HepG2 (cell line): ENCODE results near the gene NAT14. TPM values are rescaled to one million over a fixed set of nuclear protein-coding genes. Genes with fewer than 3 reads are reported as not detected.

Source experiments
- BCL6 ChIP-seq: IDR thresholded peaks from 2 replicates; pipeline ENCODE4 v1.6.1; 2016; ENCODE audit warnings: missing genetic modification reagents, missing compliant biosample characterization
- DPF2 ChIP-seq: sonication (generic); formaldehyde crosslinking; IDR thresholded peaks from 2 replicates; pipeline ENCODE4 v1.4.0; 2020; ENCODE audit warnings: mild to moderate bottlenecking, low read depth, missing genetic modification reagents, borderline replicate concordance
- GTF2F1 ChIP-seq: fragments of 150-350 bp; IDR thresholded peaks from 2 replicates; pipeline ENCODE4 v1.6.1; 2014; ENCODE audit warnings: low read length
- GTF3A ChIP-seq: sonication (generic); formaldehyde crosslinking; conservative IDR thresholded peaks from 2 replicates; pipeline ENCODE4 v1.4.0; 2020; ENCODE audit warnings: mild to moderate bottlenecking, missing genetic modification reagents
- HNRNPLL ChIP-seq: fragments of 200-400 bp; formaldehyde crosslinking; IDR thresholded peaks from 2 replicates; pipeline ENCODE4 v1.6.1; 2017; ENCODE audit warnings: mild to moderate bottlenecking, low read depth, low read length; ENCODE audit not compliant: poor library complexity, severe bottlenecking
- JDP2 ChIP-seq: sonication (generic); formaldehyde crosslinking; IDR thresholded peaks from 2 replicates; pipeline ENCODE4 v1.8.1; 2022; ENCODE audit warnings: missing genetic modification reagents, borderline replicate concordance
- KAT8 ChIP-seq: IDR thresholded peaks from 2 replicates; pipeline ENCODE4 v1.6.1; 2016; ENCODE audit warnings: missing genetic modification reagents, missing compliant biosample characterization
- LRRFIP1 ChIP-seq: sonication (generic); formaldehyde crosslinking; conservative IDR thresholded peaks from 2 replicates; pipeline ENCODE4 v1.4.0; 2020; ENCODE audit warnings: missing genetic modification reagents
- MIER3 ChIP-seq: IDR thresholded peaks from 2 replicates; pipeline ENCODE4 v1.6.1; 2016; ENCODE audit warnings: missing compliant biosample characterization, borderline replicate concordance
- NCOR1 ChIP-seq: fragments of 200-600 bp; sonication (generic); IDR thresholded peaks from 2 replicates; pipeline ENCODE4 v1.7.0; 2017; ENCODE audit warnings: antibody characterized with exemption, low read length, borderline replicate concordance
- RXRA ChIP-seq: sonication (generic); formaldehyde crosslinking; IDR thresholded peaks from 2 replicates; pipeline ENCODE4 v1.5.1; 2020; ENCODE audit warnings: missing genetic modification reagents
- SP2 ChIP-seq: sonication (generic); formaldehyde crosslinking; IDR thresholded peaks from 2 replicates; pipeline ENCODE4 v1.5.1; 2020; ENCODE audit warnings: mild to moderate bottlenecking, missing genetic modification reagents
- SRSF9 ChIP-seq: fragments of 200-400 bp; formaldehyde crosslinking; IDR thresholded peaks from 2 replicates; pipeline ENCODE4 v1.6.1; 2018; ENCODE audit warnings: borderline replicate concordance, mild to moderate bottlenecking, low read depth, low read length; ENCODE audit not compliant: insufficient read depth, poor library complexity, severe bottlenecking
- THAP11 ChIP-seq: IDR thresholded peaks from 2 replicates; pipeline ENCODE4 v1.6.1; 2016; ENCODE audit warnings: missing biosample characterization, missing genetic modification reagents
- ZNF232 ChIP-seq: sonication (generic); formaldehyde crosslinking; IDR thresholded peaks from 2 replicates; pipeline ENCODE4 v1.4.0; 2020; ENCODE audit warnings: missing genetic modification reagents, borderline replicate concordance
- ZNF34 ChIP-seq: sonication (generic); formaldehyde crosslinking; IDR thresholded peaks from 2 replicates; pipeline ENCODE4 v1.4.0; 2020; ENCODE audit warnings: mild to moderate bottlenecking, missing genetic modification reagents, borderline replicate concordance
- ZNF510 ChIP-seq: sonication (generic); formaldehyde crosslinking; IDR thresholded peaks from 2 replicates; pipeline ENCODE4 v1.4.0; 2020; ENCODE audit warnings: low read depth, mild to moderate bottlenecking, missing genetic modification reagents
- ZNF552 ChIP-seq: sonication (generic); formaldehyde crosslinking; IDR thresholded peaks from 2 replicates; pipeline ENCODE4 v1.9.0; 2022; ENCODE audit warnings: missing genetic modification reagents, mild to moderate bottlenecking, borderline replicate concordance
- ZNF567 ChIP-seq: sonication (generic); formaldehyde crosslinking; IDR thresholded peaks from 2 replicates; pipeline ENCODE4 v1.8.1; 2023; ENCODE audit warnings: mild to moderate bottlenecking, missing genetic modification reagents, borderline replicate concordance
- ZNF644 ChIP-seq: IDR thresholded peaks from 2 replicates; pipeline ENCODE4 v1.6.1; 2016; ENCODE audit warnings: low read depth
- ZNF672 ChIP-seq: sonication (generic); formaldehyde crosslinking; IDR thresholded peaks from 2 replicates; pipeline ENCODE4 v1.8.1; 2022; ENCODE audit warnings: missing genetic modification reagents
- ZNF761 ChIP-seq: sonication (generic); formaldehyde crosslinking; conservative IDR thresholded peaks from 2 replicates; pipeline ENCODE4 v1.4.0; 2020; ENCODE audit warnings: mild to moderate bottlenecking, missing genetic modification reagents
- ZNF775 ChIP-seq: sonication (generic); formaldehyde crosslinking; IDR thresholded peaks from 2 replicates; pipeline ENCODE4 v1.4.0; 2020; ENCODE audit warnings: missing genetic modification reagents, mild to moderate bottlenecking, moderate library complexity, borderline replicate concordance
- ZNF891 ChIP-seq: sonication (generic); formaldehyde crosslinking; IDR thresholded peaks from 2 replicates; pipeline ENCODE4 v1.5.0; 2020; ENCODE audit warnings: mild to moderate bottlenecking, missing genetic modification reagents
- ZSCAN25 ChIP-seq: sonication (generic); formaldehyde crosslinking; IDR thresholded peaks from 2 replicates; pipeline ENCODE4 v1.8.0; 2022; ENCODE audit warnings: mild to moderate bottlenecking, missing genetic modification reagents
- ZSCAN5A ChIP-seq: sonication (generic); formaldehyde crosslinking; IDR thresholded peaks from 2 replicates; pipeline ENCODE4 v1.8.0; 2022; ENCODE audit warnings: mild to moderate bottlenecking, missing genetic modification reagents, borderline replicate concordance
- polyA plus RNA-seq, 8 experiments: library from polyadenylated mRNA; depleted of rRNA in 3 of 8; stranded (reverse) in 7 of 8; unstranded in 1 of 8; fragments of >200 nt; fragmentation: Illumina TruSeq in 4 of 8; extraction: Trizol in 4 of 8; gene quantifications; 2 replicates each; pipeline versions ENCODE4 v1.2.1 to v1.2.3, GENCODE V29; 2011 to 2016; ENCODE audit warnings: low read depth in 4 of 8, missing spikeins in 1 of 8, mixed read lengths in 1 of 8; ENCODE audit not compliant: insufficient read depth in 1 of 8
- total RNA-seq, 5 experiments: library from RNA; depleted of rRNA; stranded (reverse); fragments of >200 nt; fragmentation: Illumina TruSeq; extraction: Trizol; gene quantifications; 2 replicates each; pipeline ENCODE4 v1.2.3, GENCODE V29; 2016; ENCODE audit warnings: low read depth in 1 of 5
- TF ChIP-seq, protein P1 (sequence below): sonication (generic); formaldehyde crosslinking; IDR thresholded peaks from 2 replicates; pipeline ENCODE4 v1.5.0; 2020; ENCODE audit warnings: missing genetic modification reagents

NAT14 gene
- total and polyA plus RNA-seq, 2 of the 13 experiments (the other 11 are each of a cell fraction or from before 2014, with no cell fraction given) = 20.7 to 22.3 TPM

DNA sequence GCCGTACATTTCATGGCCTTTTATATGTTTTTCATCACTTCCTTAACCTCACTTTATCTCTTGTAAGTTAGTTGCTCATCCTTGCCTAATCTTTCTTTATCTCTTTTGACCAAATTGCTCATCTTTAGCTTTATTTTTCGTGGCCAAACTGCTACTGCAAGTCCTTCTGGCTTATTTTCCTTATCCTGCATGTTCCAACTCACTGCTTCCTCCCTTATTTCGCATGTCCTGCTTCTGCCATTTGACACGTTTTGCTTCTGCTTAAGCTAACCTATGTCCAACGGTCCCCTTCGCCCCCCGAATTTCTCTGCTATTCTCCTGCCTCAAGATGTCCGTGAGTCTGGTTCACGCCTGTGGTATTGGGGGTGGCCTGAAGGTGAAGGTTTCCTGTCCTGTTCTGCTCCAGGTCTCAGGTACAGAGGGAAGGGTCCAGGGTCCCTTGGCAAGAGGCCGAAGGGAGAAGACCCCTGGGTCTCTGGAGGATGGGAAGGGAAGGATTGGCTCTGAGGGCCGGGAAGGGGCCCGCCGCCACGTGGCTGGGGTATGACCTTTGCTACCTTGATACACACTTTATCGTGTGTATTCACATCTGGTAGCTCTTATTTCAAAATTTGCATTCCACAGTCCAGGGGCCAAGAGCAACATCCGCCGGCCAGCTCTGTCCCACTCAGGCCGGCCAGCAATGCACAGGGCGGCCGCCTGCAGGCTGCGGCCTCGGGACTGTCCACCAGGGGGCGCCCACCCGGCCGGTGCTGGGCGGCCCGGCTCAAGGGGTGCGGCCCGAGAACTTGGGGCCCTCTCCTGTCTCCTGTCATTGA, 17.5 kb upstream of the NAT14 start (continued):
- TF ChIP-seq ZSCAN5A (CRISPR knock-in tag) (no peak), ZNF510 (no peak), ZNF761 (CRISPR knock-in tag) (no peak), ZNF891 (CRISPR knock-in tag) (no peak), BCL6 (CRISPR knock-in tag) (no peak), LRRFIP1 (CRISPR knock-in tag) (no peak), KAT8 (CRISPR knock-in tag) (peak; percentile 70; the same call in 1 of the 2 replicates), HNRNPLL (peak; percentile 26), GTF2F1 (no peak), SP2 (CRISPR knock-in tag) (0 out of 2 replicates have a peak, but pooled peaks have one; percentile 0), ZNF644 (no peak), SRSF9 (no peak), ZSCAN25 (no peak), ZNF34 (CRISPR knock-in tag) (no peak), NCOR1 (peak; percentile 50; the same call in 1 of the 2 replicates), ZNF567 (CRISPR knock-in tag) (no peak), ZNF232 (CRISPR knock-in tag) (no peak), DPF2 (CRISPR knock-in tag) (no peak), ZNF672 (no peak), JDP2 (CRISPR knock-in tag) (no peak), GTF3A (CRISPR knock-in tag) (no peak), RXRA (CRISPR knock-in tag) (peak; percentile 73; the same call in 1 of the 2 replicates), THAP11 (CRISPR knock-in tag) (peak; percentile 65), MIER3 (no peak; the same call in 1 of the 2 replicates), ZNF552 (no peak), ZNF775 (CRISPR knock-in tag) (no peak)
- TF ChIP-seq, protein P1, sequence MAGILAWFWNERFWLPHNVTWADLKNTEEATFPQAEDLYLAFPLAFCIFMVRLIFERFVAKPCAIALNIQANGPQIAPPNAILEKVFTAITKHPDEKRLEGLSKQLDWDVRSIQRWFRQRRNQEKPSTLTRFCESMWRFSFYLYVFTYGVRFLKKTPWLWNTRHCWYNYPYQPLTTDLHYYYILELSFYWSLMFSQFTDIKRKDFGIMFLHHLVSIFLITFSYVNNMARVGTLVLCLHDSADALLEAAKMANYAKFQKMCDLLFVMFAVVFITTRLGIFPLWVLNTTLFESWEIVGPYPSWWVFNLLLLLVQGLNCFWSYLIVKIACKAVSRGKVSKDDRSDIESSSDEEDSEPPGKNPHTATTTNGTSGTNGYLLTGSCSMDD (CRISPR knock-in tag) = no peak
